ENCODE data around the gene GPANK1.

GRCh38 chr6:31642798-31643570 is 21.8 kb downstream of the GPANK1 start:
- TF ChIP-seq CTCF (IDR thresholded peaks at IDR 0.05): no peak
- TF ChIP-seq POLR2A (IDR thresholded peaks at IDR 0.05): no peak

Measured in adrenal gland (tissue), 5 donors.